ENCODE results near the gene C1orf53. TPM values are rescaled to one million over a fixed set of nuclear protein-coding genes. Genes with fewer than 3 reads are reported as not detected.
"Not testable (repeated sequence)": the region's sequence is repeated elsewhere in the genome, so short reads cannot be mapped to it uniquely, and the experiment has no call there.

C1orf53 gene
- total RNA-seq, 1 experiment from 2014 or later = 1.4 TPM

DNA sequence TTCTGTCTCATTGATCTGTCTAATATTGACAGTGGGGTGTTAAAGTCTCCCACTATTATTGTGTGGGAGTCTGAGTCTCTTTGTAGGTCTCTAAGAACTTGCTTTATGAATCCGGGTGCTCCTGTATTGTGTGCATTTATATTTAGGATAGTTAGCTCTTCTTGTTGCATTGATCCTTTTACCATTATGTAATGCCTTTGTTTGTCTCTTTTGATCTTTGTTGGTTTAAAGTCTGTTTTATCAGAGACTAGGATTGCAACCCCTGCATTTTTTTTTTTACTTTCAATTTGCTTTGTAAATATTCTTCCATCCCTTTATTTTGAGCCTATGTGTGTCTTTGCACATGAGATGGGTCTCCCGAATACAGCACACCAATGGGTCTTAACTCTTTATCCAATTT lies 20.2 kb upstream of the C1orf53 start:
- WGBS (ENCODE audit: extremely low coverage, insufficient read length, low lambda C conversion rate) = no CpG with 5 or more reads among the region's 2 CpGs
- H3K4me2 ChIP-seq (ENCODE audit: insufficient read depth, insufficient read length, low read length); H2BK12ac ChIP-seq (ENCODE audit: insufficient read length, low read depth, low read length); H3K4me3 Mint-ChIP-seq; H3K9ac ChIP-seq (ENCODE audit: extremely low read depth, insufficient read length, low read length); H2BK15ac ChIP-seq (ENCODE audit: low read depth, low read length); H3K23ac ChIP-seq (ENCODE audit: insufficient read length, low read depth, low read length); H3K27ac ChIP-seq (ENCODE audit: insufficient read length, low read depth, low read length); H3K27ac Mint-ChIP-seq; H3K56ac ChIP-seq (ENCODE audit: insufficient read length, low read depth, low read length); H2AFZ ChIP-seq (ENCODE audit: low read length); H3K4ac ChIP-seq (ENCODE audit: low read depth, low read length); DNase-seq; H3K79me1 ChIP-seq (ENCODE audit: insufficient read depth, low read depth, low read length, poor library complexity, severe bottlenecking); H4K5ac ChIP-seq (ENCODE audit: insufficient read length, low read depth, low read length); H2BK20ac ChIP-seq (ENCODE audit: low read depth, low read length, poor library complexity, severe bottlenecking); H4K20me1 ChIP-seq (ENCODE audit: control insufficient read depth, insufficient read depth, insufficient read length); H3K36me3 Mint-ChIP-seq (ENCODE audit: insufficient read depth in 1 of 3, low read depth in 3 of 3); H3K14ac ChIP-seq (ENCODE audit: insufficient read depth, low read length); H4K8ac ChIP-seq (replicated peaks; ENCODE audit: insufficient read length, low read depth, low read length); H3K4me1 ChIP-seq (ENCODE audit: insufficient read depth, low read length); H3T11ph ChIP-seq (ENCODE audit: low read length); H3K27me3 ChIP-seq (ENCODE audit: insufficient read depth, low read length); H3K79me2 ChIP-seq (ENCODE audit: insufficient read depth, low read length); H4K91ac ChIP-seq (ENCODE audit: insufficient read length, low read depth, low read length); H3K9me3 Mint-ChIP-seq; H2BK5ac ChIP-seq (ENCODE audit: insufficient read length, low read length); H2BK120ac ChIP-seq (ENCODE audit: low read depth, low read length, poor library complexity, severe bottlenecking); H2AK5ac ChIP-seq (ENCODE audit: insufficient read length, low read length); H3K4me1 Mint-ChIP-seq; H3K23me2 ChIP-seq (ENCODE audit: insufficient read length, low read depth, low read length, poor library complexity, severe bottlenecking); H3K9me3 ChIP-seq (ENCODE audit: control insufficient read depth, low read depth, low read length); H3K18ac ChIP-seq (ENCODE audit: insufficient read length, low read depth, low read length); H3K27me3 Mint-ChIP-seq (ENCODE audit: low read depth): not testable (repeated sequence)
